Fibroblast of the conjunctiva (primary cell): ENCODE results near the gene MEIKIN.
A peak's percentile ranks its signal among the peaks of the same experiment; 100 is the strongest.
"Not testable (repeated sequence)": the region's sequence is repeated elsewhere in the genome, so short reads cannot be mapped to it uniquely, and the experiment has no call there.

Source experiments
- DNase-seq: peaks from one replicate; pipeline ENCODE4 v3.0.0-alpha.2; 2010; ENCODE audit warnings: low read depth

The MEIKIN gene

GRCh38 chr5:131906668-131907067 is 38.8 kb downstream of the MEIKIN start:
- no peak for DNase-seq

- not testable (repeated sequence) for DNase-seq
These were observed 43.2 kb downstream of the MEIKIN start for GRCh38 chr5:131902266-131902665.

- DNase-seq: no peak
These were observed 45.8 kb downstream of the MEIKIN start for GRCh38 chr5:131899686-131900085.

- DNase-seq: no peak
These were observed 61.5 kb downstream of the MEIKIN start for GRCh38 chr5:131883984-131884383.

- no peak for DNase-seq
These were observed 65.8 kb downstream of the MEIKIN start for GRCh38 chr5:131879705-131880104.

GRCh38 chr5:131877873-131878272 is 67.6 kb downstream of the MEIKIN start:
- DNase-seq: no peak

- DNase-seq: not testable (repeated sequence)
These were observed 74.2 kb downstream of the MEIKIN start for GRCh38 chr5:131871251-131871650.

GRCh38 chr5:131867524-131867923 is 77.9 kb downstream of the MEIKIN start:
- DNase-seq: no peak

- DNase-seq: no peak
These were observed 81.8 kb downstream of the MEIKIN start for GRCh38 chr5:131863700-131864099.

- no peak for DNase-seq
These were observed 88.1 kb downstream of the MEIKIN start for GRCh38 chr5:131857388-131857787.

- DNase-seq: no peak
These were observed 90.0 kb downstream of the MEIKIN start for GRCh38 chr5:131855452-131855851.

- no peak for DNase-seq
These were observed 91.3 kb downstream of the MEIKIN start for GRCh38 chr5:131854134-131854533.

- no peak for DNase-seq
These were observed 96.8 kb downstream of the MEIKIN start for GRCh38 chr5:131848662-131849061.

- no peak for DNase-seq
These were observed 98.9 kb downstream of the MEIKIN start for GRCh38 chr5:131846536-131846935.

GRCh38 chr5:131845828-131846227 is 99.6 kb downstream of the MEIKIN start:
- no peak for DNase-seq

- DNase-seq: not testable (repeated sequence)
These were observed 102.5 kb downstream of the MEIKIN start for GRCh38 chr5:131842971-131843370.

- DNase-seq: not testable (repeated sequence)
These were observed 112.8 kb downstream of the MEIKIN start for GRCh38 chr5:131832702-131833101.

- no peak for DNase-seq
These were observed 120.0 kb downstream of the MEIKIN start for GRCh38 chr5:131825404-131826013.

- no peak for DNase-seq
These were observed 120.8 kb downstream of the MEIKIN start for GRCh38 chr5:131824631-131825030.

GRCh38 chr5:131821221-131821620 is 124.2 kb downstream of the MEIKIN start:
- no peak for DNase-seq

GRCh38 chr5:131818001-131818724 is 127.3 kb downstream of the MEIKIN start:
- DNase-seq: no peak

- DNase-seq: peak; percentile 28
These were observed 130.5 kb downstream of the MEIKIN start for GRCh38 chr5:131814990-131815389.

- no peak for DNase-seq
These were observed 132.9 kb downstream of the MEIKIN start for GRCh38 chr5:131812371-131813160.
